ENCODE data around the gene FLT3.

The FLT3 gene

GRCh38 chr13:28128030-28128429, 27.7 kb upstream of the FLT3 start:
- no peak for TF ChIP-seq CTCF (conservative IDR thresholded peaks at IDR 0.05; ENCODE audit: low read depth)
- no peak overlapping the region for H3K27ac ChIP-seq
- POLR2A ChIA-PET (ENCODE audit: low non-redundant PET), result no interaction called here
- DNase-seq (ENCODE audit: low spot score), result no peak
- CTCF ChIA-PET, result no interaction called here

GRCh38 chr13:28121224-28121623, 20.8 kb upstream of the FLT3 start:
- ChIA-PET POLR2A (ENCODE audit: low non-redundant PET) (no interaction called here), CTCF (no interaction called here)
- DNase-seq (ENCODE audit: low spot score), result no peak
- no peak overlapping the region for H3K27ac ChIP-seq
- TF ChIP-seq CTCF (conservative IDR thresholded peaks at IDR 0.05; ENCODE audit: low read depth), result no peak

- H3K27ac ChIP-seq, result no peak overlapping the region
- ChIA-PET CTCF (no interaction called here), POLR2A (ENCODE audit: low non-redundant PET) (no interaction called here)
- DNase-seq (ENCODE audit: low spot score), result no peak
- TF ChIP-seq CTCF (conservative IDR thresholded peaks at IDR 0.05; ENCODE audit: low read depth), result no peak
Measured at GRCh38 chr13:28120317-28120716, 19.9 kb upstream of the FLT3 start.

- DNase-seq (ENCODE audit: low spot score), result no peak
- no peak for TF ChIP-seq CTCF (conservative IDR thresholded peaks at IDR 0.05; ENCODE audit: low read depth)
- ChIA-PET CTCF (no interaction called here), POLR2A (ENCODE audit: low non-redundant PET) (no interaction called here)
- H3K27ac ChIP-seq, result no peak overlapping the region
Measured at GRCh38 chr13:28117689-28118377, 17.5 kb upstream of the FLT3 start.

- TF ChIP-seq CTCF (conservative IDR thresholded peaks at IDR 0.05; ENCODE audit: low read depth), result no peak
- no peak for DNase-seq (ENCODE audit: low spot score)
- ChIA-PET POLR2A (ENCODE audit: low non-redundant PET) (no interaction called here), CTCF (no interaction called here)
- no peak overlapping the region for H3K27ac ChIP-seq
Measured at GRCh38 chr13:28116736-28117135, 16.4 kb upstream of the FLT3 start.

- POLR2A ChIA-PET (ENCODE audit: low non-redundant PET), result no interaction called here
- no peak overlapping the region for H3K27ac ChIP-seq
- CTCF ChIA-PET, result interaction anchor here (0.7 kb wide), 1 partner anchor 1204 kb away, joined by 3 read pairs; no protein-coding TSS in a partner anchor
- TF ChIP-seq CTCF (conservative IDR thresholded peaks at IDR 0.05; ENCODE audit: low read depth), result no peak
- no peak for DNase-seq (ENCODE audit: low spot score)
Measured at GRCh38 chr13:28110414-28110813, 10.0 kb upstream of the FLT3 start.

Data from RWPE1 (cell line).